Astrocyte of the hippocampus (primary cell): ENCODE data around the gene AUH.
"Not testable (repeated sequence)": the region's sequence is repeated elsewhere in the genome, so short reads cannot be mapped to it uniquely, and the experiment has no call there.

ENCODE experiments used
- DNase-seq: peaks from one replicate; pipeline ENCODE4 v3.0.0; 2011; ENCODE audit warnings: low read depth, low spot score

AUH gene

DNA sequence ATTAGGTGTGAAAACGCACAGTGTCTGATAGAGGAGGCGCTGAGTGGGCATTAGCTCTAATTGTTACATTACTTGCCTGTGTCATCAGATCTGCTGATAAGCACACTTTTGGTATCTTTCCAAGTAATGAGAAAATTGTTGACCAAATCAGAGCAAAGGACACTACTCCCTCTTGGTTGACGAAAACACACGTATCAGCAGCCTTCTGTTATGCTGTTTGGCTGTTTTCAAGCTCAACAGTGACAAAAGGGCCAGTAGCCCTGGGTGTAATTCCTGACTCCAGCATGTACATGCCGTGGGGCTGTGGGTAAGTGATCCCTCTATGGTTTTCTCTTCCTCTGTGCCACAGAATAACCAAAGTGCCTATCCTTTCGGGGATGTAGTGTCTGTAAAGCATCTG, 151.4 kb downstream of the AUH start:
- no peak for DNase-seq

DNA sequence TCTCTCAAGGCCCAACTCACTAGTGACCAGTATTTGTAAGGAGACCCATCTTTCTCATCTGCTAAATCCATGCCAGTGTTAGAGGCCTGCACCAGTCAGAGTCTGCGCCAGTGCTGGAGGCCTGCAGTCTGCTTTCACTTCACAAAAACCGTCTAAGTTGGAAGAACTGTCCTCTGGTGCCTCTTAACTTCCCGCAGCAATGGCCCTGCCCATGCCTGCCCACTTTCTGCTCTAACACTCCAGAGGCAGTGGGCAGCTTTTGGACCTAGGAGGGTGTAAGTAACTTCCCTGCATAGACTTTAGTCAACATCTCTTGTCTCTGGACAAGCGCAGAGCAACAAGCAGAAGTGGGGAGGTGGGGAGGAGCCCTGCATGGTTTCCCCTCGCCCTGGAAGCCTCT, 152.9 kb downstream of the AUH start:
- DNase-seq, result no peak

DNA sequence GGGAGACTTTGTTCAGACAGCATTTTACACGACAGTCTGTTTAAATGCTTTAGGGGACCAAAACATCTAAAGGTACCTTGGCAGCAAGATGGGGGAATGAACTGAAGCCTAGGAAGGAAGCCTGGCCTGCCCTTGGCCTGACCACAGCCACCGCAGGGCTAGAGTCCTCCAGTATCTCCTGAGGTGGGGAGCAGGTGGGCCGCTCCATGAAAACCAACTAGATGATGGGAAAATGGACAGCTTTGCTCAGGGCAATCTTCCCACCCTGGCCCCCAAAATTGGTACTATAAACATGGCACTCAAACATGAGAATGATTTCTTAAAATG, 153.3 kb downstream of the AUH start:
- DNase-seq, result no peak

DNA sequence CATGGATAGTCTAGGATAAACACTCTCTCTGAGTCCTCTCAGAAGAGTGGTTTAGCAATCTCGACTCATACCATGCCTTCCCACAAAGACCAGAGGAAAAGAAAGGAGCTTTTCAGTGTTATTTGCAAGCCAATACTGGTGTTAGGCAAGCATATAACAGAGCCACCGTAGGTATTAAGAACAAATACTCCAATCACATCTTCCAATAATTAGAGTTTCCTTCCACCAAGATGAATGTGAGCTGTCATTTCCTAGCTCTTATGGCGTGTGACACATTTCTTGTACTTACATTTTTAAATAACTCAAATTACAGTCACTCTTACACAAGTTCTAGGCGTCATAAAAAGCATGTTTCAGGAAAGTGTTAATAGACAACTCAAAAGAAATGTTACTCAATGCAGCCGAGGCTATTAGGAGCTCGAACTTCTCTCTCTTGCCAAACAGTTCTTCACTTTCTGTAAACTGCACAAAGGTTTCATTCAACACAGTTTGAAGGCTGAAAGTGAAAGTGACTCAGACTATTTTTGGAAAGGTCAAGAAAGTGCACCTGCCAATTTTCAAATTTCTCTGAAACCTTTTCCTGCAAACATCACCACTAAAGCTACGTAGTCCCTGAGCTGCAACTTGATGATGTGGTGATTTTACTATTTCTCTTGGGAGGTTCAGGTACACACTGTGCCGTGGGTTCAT, 153.8 kb downstream of the AUH start:
- DNase-seq, result peak; percentile 71

DNA sequence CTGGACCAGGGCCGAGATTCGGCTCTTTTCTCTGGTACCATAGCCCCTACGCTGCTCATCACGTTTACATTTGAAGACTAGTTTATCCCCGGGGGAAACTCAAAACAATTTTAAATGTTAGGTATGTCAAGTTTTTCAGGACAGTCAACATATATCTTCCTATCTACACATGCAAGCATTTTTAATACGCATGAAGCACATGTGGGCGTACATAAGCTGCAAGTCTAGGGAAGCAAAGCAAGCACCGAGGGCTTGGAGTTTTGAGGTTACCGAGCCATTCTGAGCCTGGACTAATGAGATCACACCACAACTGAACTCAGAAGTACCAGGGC, 154.4 kb downstream of the AUH start:
- DNase-seq, result no peak

DNA sequence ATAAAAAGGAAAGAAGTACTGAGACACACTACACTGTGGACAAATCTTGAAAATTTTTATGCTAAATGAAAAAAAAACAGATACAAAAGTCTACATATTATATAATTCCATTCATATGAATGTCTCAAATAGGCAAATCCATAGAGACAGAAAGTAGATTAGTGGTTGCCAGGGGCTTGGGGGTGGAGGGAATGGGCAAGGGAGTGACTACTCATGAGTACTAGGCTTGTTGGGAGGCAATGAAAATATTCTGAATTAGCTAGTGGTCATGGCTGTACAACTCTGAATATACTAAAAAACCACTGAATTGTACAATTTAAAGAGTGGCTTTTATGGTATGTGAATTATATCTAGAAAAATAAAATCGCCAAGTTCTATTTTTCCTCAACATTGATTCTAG, 154.9 kb downstream of the AUH start:
- no peak for DNase-seq

DNA sequence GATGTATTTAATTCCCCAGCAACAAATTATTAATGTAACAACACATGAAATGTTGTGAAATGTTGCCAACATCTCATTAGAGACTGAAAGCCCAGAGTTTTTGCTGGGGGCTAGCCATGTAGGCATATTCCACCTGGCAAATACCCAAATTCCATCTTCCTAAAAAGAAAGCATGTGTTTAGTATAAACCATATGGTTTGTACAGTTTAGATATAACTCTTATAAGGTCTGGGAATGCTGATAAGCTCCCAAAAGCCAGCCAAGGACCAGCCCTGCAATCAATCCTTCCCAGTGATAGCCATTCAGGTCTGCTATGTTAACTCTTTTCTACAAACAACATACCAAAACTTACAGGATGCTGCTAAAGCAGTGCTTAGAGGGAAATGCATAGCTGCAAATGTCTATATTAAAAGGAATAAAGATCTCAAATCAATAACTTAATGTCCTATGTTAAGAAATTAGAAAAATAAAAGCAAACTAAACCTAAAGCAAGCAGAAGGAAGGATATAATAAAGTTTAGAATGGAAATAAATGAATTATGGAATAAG, 158.9 kb downstream of the AUH start:
- DNase-seq, result no peak

DNA sequence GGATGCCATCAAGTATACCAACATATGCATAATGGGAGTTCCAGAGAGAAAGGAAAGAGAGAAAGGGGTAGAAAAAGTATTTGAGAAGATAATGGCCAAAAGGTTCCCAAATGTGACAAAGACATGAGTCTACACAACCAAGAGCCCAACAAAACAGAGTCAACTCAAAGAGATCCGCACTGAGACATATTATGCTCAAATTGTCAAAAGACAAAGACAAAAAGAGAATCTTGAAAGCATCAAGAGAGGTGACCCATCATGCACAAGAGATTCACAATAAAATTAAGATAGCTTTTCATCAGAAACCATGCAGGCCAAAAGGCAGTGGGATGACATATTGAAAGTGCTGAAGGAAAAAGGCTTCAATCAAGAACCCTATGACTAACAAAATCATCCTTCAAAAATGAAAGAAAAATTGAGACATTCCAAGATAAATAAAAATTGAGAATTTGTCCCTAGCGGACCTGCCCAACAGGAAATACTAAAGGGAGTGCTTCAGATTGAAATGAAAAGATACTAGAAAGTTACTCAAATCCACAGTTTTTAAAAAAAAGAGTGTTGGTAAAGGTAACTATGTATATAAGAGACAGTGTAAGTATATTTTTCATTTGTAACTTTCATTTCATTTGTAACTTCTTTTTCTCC, 160.9 kb downstream of the AUH start:
- no peak for DNase-seq

DNA sequence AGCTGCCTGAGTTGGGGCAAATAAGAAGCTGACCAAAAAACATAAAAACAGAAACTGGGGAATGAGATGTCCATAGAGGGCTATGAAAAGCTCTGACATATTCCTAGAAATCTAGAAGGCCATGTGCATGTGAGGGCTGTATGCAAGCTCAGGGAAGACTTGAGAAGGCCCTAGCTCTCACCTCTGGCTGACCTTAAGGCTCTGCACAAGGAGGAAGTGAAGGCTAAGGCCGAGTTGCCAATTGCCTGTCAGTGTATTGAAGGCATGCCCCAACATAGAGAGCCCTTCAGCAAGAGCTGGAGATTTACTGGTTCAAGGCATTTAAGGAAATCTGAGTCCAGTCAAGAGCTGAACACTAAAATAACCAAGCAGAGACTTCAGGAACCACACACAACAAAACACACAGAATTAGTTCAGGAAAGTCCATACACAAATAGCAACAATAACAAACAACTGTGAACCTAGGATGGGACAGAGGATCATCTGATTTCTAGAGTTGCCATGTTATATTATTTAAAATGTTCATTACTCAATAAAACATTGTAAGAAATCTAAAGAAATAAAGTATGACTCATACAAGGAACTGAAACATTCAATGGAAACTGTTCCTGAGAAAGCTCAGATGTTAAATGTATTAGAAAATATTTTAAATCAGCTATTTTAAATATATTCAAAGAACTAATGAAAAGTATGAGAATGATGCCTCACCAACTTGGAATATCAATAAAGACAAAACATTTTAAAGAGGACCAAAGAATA, 161.8 kb downstream of the AUH start:
- no peak for DNase-seq

DNA sequence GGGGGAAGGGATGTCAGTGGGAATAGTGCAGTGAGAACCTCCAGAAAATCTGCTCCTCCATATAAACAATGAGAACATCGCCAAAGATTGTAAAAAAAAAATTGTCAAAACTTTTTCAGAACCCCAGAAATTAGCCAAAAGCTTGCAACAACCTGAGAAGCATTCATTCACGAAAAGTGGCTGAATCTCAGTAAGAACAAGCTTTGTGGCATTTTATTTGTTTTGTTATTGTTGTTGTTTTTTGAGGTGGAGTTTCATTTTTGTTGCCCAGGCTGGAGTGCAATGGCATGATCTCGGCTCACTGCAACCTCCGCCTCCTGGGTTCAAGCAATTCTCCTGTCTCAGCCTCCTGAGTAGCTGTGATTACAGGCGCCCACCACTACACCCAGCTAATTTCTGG, 162.8 kb downstream of the AUH start:
- not testable (repeated sequence) for DNase-seq

DNA sequence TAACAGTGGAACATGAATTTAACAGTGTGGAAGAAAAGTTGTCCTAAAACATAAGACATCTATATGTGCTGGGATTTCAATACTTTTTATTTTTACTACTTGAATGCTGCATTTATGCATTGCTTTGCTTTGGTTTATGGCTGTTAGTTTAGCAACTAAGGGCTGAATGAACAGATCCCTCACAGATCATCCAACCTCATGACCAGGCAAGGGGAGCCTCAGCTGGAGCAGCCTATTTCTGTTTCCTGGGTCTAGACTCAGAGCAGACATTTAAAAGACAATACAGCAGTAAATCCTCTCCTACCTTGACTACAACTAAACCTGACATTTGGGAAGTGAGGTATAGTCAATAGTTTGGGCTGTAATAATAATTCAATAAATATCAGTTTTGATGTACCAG, 163.3 kb downstream of the AUH start:
- DNase-seq, result no peak

DNA sequence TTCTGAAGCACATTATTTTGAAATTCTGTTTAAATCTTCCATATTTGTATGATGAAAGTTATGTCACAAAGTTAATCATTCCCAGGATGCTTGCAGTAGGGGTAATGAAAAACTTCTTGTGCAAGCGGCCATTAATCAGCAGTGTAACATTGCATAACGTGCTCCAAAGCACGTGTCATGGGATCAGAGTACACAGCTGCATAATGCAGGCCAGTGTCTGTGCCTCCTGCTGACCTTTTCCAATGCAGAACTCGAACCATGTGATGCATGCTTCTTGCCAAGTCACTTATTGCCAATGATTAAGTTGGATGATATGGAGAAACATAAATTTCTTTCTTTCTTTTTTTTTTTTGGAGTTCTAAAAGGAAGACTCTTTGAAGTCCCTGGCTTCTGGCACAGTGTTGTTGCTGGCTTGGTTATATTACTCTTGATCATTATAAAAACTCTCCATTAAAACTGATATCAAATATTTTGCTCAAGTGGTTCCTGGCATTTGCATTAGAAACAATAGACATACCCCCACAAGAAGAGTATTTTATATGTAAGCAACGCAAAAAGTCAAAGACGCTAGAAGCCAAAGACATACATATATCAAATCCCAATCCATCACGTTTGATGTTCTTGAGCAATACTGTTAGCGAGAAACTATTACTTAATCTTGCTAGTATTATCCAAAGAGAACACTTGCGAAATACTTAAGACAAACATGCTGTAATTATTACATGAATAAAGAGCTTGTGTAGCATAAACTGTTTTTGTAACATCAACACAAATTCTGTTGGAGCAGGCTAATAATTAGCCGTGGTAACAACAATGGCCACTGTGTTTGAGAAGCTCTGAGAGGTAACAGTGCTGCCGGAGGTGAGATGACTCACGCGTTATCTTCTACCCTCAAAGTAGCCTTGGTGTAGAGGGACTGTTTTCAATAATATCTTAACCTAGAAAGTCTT, 164.2 kb downstream of the AUH start:
- no peak for DNase-seq

DNA sequence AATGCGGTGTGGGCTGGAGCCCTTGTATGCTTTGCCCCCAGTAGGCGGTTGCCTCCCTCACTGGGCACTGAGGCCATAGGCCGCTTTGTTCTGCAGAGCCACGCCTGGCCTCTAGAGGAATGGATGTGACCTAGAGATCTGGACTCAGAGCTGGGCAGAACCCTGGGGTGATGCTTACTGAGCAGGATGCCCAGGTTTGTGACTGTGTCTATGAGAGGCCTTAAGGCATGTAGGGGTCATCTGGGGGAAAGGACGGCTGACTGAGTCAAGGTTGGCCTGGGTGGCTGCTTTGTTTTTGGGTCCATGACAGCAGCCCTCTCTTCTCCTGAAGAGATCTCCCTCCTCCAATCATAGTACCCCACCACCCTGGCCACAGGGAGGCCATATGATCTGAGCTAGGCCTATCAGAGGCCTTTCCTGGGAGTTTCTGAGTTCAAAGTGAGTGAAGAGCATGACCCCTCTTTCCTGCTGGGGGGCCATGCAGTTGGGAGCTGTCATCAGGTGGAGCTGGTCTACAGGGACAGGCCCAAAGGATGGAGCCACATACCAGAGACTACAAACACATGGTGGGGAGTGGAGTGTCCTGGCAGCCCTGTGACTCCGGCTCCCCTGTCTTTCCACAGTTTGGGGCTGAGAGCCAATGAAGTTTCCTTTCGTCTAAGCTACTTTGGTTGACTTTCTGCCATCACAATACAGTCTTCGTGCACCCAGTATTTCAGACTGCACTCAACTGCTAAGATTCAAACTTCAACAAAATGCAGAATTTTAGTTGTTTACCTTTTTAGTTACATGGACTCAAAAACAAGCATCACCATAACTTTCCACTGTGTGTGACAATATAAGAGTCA, 165.4 kb downstream of the AUH start:
- no peak for DNase-seq

DNA sequence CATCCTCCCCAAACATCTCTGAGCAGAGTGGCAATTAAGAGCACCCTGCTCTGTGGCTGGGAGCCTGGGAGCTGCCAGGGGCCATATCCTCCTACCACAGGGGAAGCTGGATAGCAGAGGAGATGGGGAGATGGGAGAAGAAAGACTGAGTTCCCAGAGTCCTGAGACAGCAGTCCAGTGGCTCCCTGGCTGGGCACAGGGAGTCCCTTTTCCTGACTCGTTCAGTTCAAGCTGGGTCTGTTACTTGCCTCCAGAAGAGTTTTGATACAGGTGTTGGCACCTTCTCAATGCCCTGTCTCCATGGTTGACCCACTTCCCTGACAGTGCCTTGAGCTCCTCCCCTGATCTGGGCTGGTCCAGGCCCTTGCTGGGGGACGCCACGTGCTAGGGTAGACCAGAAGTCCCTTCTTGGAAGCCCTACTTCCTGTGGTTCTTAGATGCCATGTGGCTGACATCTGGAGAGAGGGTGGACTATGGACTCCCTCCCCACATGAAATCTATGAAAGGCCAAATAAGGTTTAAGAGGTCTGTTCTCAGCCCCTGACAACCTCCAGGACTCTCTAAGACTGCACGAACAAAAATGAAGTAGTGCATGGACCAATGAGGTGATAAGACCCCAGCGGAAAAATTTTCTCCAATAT, 166.2 kb downstream of the AUH start:
- no peak for DNase-seq

DNA sequence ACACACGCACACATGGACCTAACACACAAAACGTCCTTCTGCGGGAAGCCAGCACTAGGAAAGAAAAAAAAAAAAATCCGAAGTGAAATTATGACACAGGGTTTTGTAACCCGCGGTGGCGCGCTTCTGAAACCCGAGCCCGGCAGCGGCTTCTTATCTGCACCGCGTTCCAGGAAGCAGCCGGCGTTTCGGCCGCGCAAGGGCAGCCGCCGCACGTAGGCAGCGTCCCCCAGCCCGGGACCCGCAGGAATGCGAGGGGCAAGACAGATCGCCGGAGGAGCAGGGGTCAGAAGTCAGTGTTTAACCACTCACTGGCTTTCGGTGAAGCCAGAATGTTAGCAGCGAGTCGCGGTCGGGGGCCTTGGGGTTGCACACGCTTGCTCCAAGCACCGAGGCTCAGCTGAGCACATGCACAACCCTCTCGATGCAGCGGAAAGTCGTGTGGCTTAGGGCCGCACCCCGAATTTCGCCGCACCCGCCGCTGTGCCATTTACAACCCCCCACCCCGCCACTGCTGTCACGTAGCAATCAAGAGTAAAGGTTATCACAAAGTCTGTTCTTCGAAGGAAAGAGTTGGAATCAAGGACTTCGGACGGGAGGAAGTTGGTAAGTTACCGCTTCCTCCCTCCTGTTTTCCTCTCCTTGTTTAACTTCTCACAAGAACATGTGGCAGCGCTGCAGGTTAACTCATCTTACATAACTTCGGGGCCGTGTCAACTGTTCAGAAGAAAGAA, 167.9 kb downstream of the AUH start:
- DNase-seq, result peak; percentile 89

DNA sequence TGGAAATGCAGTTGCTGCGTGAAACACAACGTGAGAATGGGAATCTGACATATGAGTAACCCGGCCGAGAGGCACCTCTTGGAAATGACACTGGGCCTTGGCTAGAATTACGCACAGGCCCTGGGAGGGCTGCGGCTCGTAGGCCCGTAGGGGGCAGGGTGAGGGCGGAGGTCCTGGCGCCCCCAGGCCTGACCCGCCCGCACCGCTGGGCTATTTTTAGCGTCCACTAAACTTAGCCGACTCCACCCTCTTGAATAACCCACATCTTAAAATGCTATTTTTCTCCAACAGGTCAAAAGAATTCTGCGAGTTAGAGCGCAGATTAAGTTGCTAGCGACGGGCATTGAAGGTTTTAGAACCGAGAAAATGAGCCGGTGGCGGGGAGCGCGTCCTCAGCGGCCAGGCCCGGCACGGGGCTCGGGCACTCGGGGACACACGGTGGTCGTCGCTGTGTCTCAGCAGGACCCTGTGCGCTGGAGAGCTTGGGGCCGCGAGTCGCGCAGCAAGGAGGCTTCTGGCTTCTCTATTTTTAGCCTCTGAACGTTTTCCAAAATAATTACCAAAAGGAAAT, 168.5 kb downstream of the AUH start:
- peak; percentile 97 for DNase-seq

DNA sequence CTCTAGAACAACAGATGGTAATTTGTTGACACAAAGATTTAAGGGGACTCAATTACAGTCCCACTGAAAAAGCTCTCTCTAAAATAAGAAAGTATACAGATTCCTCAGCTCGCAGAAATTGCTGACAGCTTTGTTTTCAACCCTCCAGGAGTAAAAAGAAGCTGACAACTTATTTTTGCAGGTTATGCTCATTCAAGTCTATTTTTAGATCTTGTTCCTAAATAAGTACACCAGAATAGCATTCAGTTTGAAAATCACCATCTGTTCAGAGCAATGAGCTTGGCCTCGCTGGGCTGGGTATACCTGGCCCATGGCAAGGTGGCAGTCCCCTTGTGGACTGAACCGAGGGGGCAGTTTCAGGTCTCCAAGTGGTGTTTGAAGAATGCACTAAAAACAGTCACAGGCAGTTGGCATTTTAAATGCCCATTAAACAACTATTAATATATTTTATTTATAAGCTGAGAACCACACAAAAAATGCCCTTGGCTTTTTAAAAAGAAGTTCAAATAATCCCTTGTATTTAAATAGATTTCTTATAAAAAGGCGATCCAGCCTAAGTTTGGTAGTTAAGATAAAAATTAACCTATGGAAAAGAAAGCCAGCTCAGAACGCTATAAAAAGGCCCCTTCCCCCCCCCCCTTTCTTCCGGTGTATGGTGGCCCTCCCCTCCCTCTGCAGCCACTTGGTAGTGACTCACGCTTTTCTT, 169.2 kb downstream of the AUH start:
- peak; percentile 23 for DNase-seq
